BLaER1 treated with 17β-estradiol and CSF1 and Interleukin-3, amounts not matched to agents 10 nM and 100 nM (cell line): ENCODE measurements around the gene DTYMK.

Experiments used
- H3K27ac ChIP-seq, 11 experiments: shearing (Covaris generic); formaldehyde crosslinking; 2 replicates each; pipeline ENCODE4 v1.8.1; 2022
- H3K27me3 ChIP-seq, 11 experiments: shearing (Covaris generic); formaldehyde crosslinking; 2 replicates each; pipeline ENCODE4 v1.8.1; 2022
- H3K36me3 ChIP-seq, 11 experiments: shearing (Covaris generic); formaldehyde crosslinking; 2 replicates each; pipeline ENCODE4 v1.8.1; 2022
- H3K4me1 ChIP-seq, 10 experiments: shearing (Covaris generic); formaldehyde crosslinking; 2 replicates each; pipeline ENCODE4 v1.8.1; 2022
- H3K4me2 ChIP-seq, 11 experiments: shearing (Covaris generic); formaldehyde crosslinking; 2 replicates each; pipeline ENCODE4 v1.8.1; 2022
- H3K4me3 ChIP-seq, 10 experiments: shearing (Covaris generic); formaldehyde crosslinking; 2 replicates each; pipeline ENCODE4 v1.8.1; 2022
- H3K9ac ChIP-seq, 11 experiments: shearing (Covaris generic); formaldehyde crosslinking; 2 replicates each; pipeline ENCODE4 v1.8.1; 2022
- H3K9me3 ChIP-seq, 11 experiments: shearing (Covaris generic); formaldehyde crosslinking; replicated peaks in 1 of 11; 2 replicates each; pipeline ENCODE4 v1.8.1; 2022
- H4K20me1 ChIP-seq, 11 experiments: shearing (Covaris generic); formaldehyde crosslinking; 2 replicates each; pipeline ENCODE4 v1.8.1; 2022
- Cebpa-rat ChIP-seq, 11 experiments: shearing (Covaris generic); IDR thresholded peaks; 2 replicates each; pipeline ENCODE4 v1.8.1; 2022

Gene DTYMK

GRCh38 chr2:241652722-241653121 is 33.9 kb downstream of the DTYMK start:
- H3K36me3 ChIP-seq: peaks cover 72 to 85% (median 79%) of the 10 kb centered on the region in 11 experiments
- no peak overlapping the region for H3K4me2 ChIP-seq
- TF ChIP-seq Cebpa-rat (IDR thresholded peaks at IDR 0.05): no peak
- no peak overlapping the region for H3K4me3 ChIP-seq
- peaks cover 53 to 96% (median 73%) of the 10 kb centered on the region in 11 experiments for H4K20me1 ChIP-seq
- no peak overlapping the region for H3K9ac ChIP-seq
- no peak overlapping the region for H3K27ac ChIP-seq
- H3K27me3 ChIP-seq: no peaks in the 10 kb centered on the region
- H3K9me3 ChIP-seq: no peaks in the 10 kb centered on the region
- peaks cover 1 to 21% (median 16%) of the 10 kb centered on the region in 10 experiments; a peak in 16 of 20 replicates for H3K4me1 ChIP-seq

- H3K27ac ChIP-seq: no peak overlapping the region
- no peak overlapping the region for H3K4me2 ChIP-seq
- TF ChIP-seq Cebpa-rat (IDR thresholded peaks at IDR 0.05): no peak
- H3K9me3 ChIP-seq: no peaks in the 10 kb centered on the region
- peaks cover 59 to 96% (median 73%) of the 10 kb centered on the region in 11 experiments for H4K20me1 ChIP-seq
- H3K9ac ChIP-seq: no peak overlapping the region
- H3K27me3 ChIP-seq: no peaks in the 10 kb centered on the region
- H3K4me1 ChIP-seq: peaks cover 0 to 23% (median 17%) of the 10 kb centered on the region in 10 experiments; a peak in 16 of 20 replicates
- H3K36me3 ChIP-seq: peaks cover 69 to 79% (median 73%) of the 10 kb centered on the region in 11 experiments
- H3K4me3 ChIP-seq: no peak overlapping the region
These were observed 34.5 kb downstream of the DTYMK start for GRCh38 chr2:241652142-241652541.

GRCh38 chr2:241649927-241650326 is 36.7 kb downstream of the DTYMK start:
- no peak for TF ChIP-seq Cebpa-rat (IDR thresholded peaks at IDR 0.05)
- no peaks in the 10 kb centered on the region for H3K9me3 ChIP-seq
- no peak overlapping the region for H3K4me3 ChIP-seq
- H3K27ac ChIP-seq: no peak overlapping the region
- peaks cover 49 to 78% (median 71%) of the 10 kb centered on the region in 11 experiments for H3K36me3 ChIP-seq
- H3K4me1 ChIP-seq: peaks cover 0 to 28% (median 17%) of the 10 kb centered on the region in 10 experiments; a peak in 16 of 20 replicates
- peak overlapping the region in 2 of 11 experiments; percentile 1 to 36; a peak in 1 of 22 replicates for H3K9ac ChIP-seq
- H4K20me1 ChIP-seq: peaks cover 81 to 100% (median 88%) of the 10 kb centered on the region in 11 experiments
- no peak overlapping the region for H3K4me2 ChIP-seq
- H3K27me3 ChIP-seq: no peaks in the 10 kb centered on the region

GRCh38 chr2:241649404-241649803 is 37.2 kb downstream of the DTYMK start:
- peaks cover 86 to 100% (median 93%) of the 10 kb centered on the region in 11 experiments for H4K20me1 ChIP-seq
- no peak for TF ChIP-seq Cebpa-rat (IDR thresholded peaks at IDR 0.05)

GRCh38 chr2:241648453-241648852 is 38.2 kb downstream of the DTYMK start:
- Histone ChIP-seq H3K4me3 (no peak overlapping the region), H4K20me1 (peaks cover 90 to 100% (median 100%) of the 10 kb centered on the region in 11 experiments), H3K27ac (no peak overlapping the region), H3K27me3 (no peaks in the 10 kb centered on the region), H3K9me3 (no peaks in the 10 kb centered on the region), H3K9ac (peak overlapping the region in 9 of 11 experiments; percentile 15 to 48 (median 36); a peak in 11 of 22 replicates), H3K4me1 (peaks cover 0 to 28% (median 17%) of the 10 kb centered on the region in 10 experiments; a peak in 16 of 20 replicates), H3K36me3 (peaks cover 41 to 77% (median 70%) of the 10 kb centered on the region in 11 experiments), H3K4me2 (peak overlapping the region in 8 of 11 experiments; percentile 12 to 58 (median 44); a peak in 14 of 22 replicates)
- no peak for TF ChIP-seq Cebpa-rat (IDR thresholded peaks at IDR 0.05)

More at GRCh38 chr2:241649404-241649803, 37.2 kb downstream of the DTYMK start:
- Histone ChIP-seq H3K27ac (no peak overlapping the region), H3K4me3 (no peak overlapping the region), H3K4me1 (peaks cover 0 to 28% (median 17%) of the 10 kb centered on the region in 10 experiments; a peak in 16 of 20 replicates), H3K4me2 (peak overlapping the region in 5 of 11 experiments; percentile 19 to 58 (median 52); a peak in 9 of 22 replicates), H3K27me3 (no peaks in the 10 kb centered on the region), H3K36me3 (peaks cover 44 to 78% (median 71%) of the 10 kb centered on the region in 11 experiments), H3K9ac (peak overlapping the region in 1 of 11 experiments; percentile 35; a peak in 1 of 22 replicates), H3K9me3 (no peaks in the 10 kb centered on the region)

GRCh38 chr2:241645915-241646645 is 40.5 kb downstream of the DTYMK start:
- Histone ChIP-seq H3K27me3 (no peaks in the 10 kb centered on the region), H4K20me1 (peaks cover 92 to 100% (median 100%) of the 10 kb centered on the region in 11 experiments)

GRCh38 chr2:241645056-241645914 is 41.3 kb downstream of the DTYMK start:
- Histone ChIP-seq H3K4me1 (peaks cover 14 to 44% (median 32%) of the 10 kb centered on the region in 10 experiments; a peak in 19 of 20 replicates), H3K4me2 (no peak overlapping the region), H3K9ac (no peak overlapping the region), H3K27me3 (no peaks in the 10 kb centered on the region), H3K9me3 (peaks cover 0 to 3% (median 0%) of the 10 kb centered on the region in 11 experiments; a peak in 1 of 22 replicates), H3K27ac (no peak overlapping the region), H4K20me1 (peaks cover 91 to 100% (median 100%) of the 10 kb centered on the region in 11 experiments), H3K36me3 (peaks cover 22 to 60% (median 51%) of the 10 kb centered on the region in 11 experiments), H3K4me3 (no peak overlapping the region)
- no peak for TF ChIP-seq Cebpa-rat (IDR thresholded peaks at IDR 0.05)

More at GRCh38 chr2:241645915-241646645, 40.5 kb downstream of the DTYMK start:
- H3K9ac ChIP-seq: no peak overlapping the region
- peaks cover 7 to 38% (median 25%) of the 10 kb centered on the region in 10 experiments; a peak in 19 of 20 replicates for H3K4me1 ChIP-seq
- no peak for TF ChIP-seq Cebpa-rat (IDR thresholded peaks at IDR 0.05)
- H3K4me3 ChIP-seq: no peak overlapping the region
- H3K36me3 ChIP-seq: peaks cover 24 to 60% (median 53%) of the 10 kb centered on the region in 11 experiments
- no peak overlapping the region for H3K4me2 ChIP-seq
- no peak overlapping the region for H3K27ac ChIP-seq
- no peaks in the 10 kb centered on the region for H3K9me3 ChIP-seq

- TF ChIP-seq Cebpa-rat (IDR thresholded peaks at IDR 0.05): no peak
- H3K4me1 ChIP-seq: peaks cover 20 to 38% (median 27%) of the 10 kb centered on the region in 10 experiments
- peaks cover 35 to 64% (median 61%) of the 10 kb centered on the region in 11 experiments for H3K36me3 ChIP-seq
- H3K9ac ChIP-seq: peak overlapping the region in 1 of 11 experiments; percentile 41; a peak in 1 of 22 replicates
- H3K4me3 ChIP-seq: no peak overlapping the region
- H3K27ac ChIP-seq: no peak overlapping the region; a peak in 1 of 22 replicates
- peaks cover 8 to 19% (median 14%) of the 10 kb centered on the region in 11 experiments; a peak in 21 of 22 replicates for H3K9me3 ChIP-seq
- peaks cover 66 to 90% (median 83%) of the 10 kb centered on the region in 11 experiments for H4K20me1 ChIP-seq
- H3K4me2 ChIP-seq: peak overlapping the region in 7 of 11 experiments; percentile 1 to 31 (median 21); a peak in 4 of 22 replicates
- H3K27me3 ChIP-seq: no peaks in the 10 kb centered on the region
These were observed 45.0 kb downstream of the DTYMK start for GRCh38 chr2:241641631-241642030.
